ENCODE results near the gene MYD88.
"Not testable (repeated sequence)": the region's sequence is repeated elsewhere in the genome, so short reads cannot be mapped to it uniquely, and the experiment has no call there.

Gene MYD88

GRCh38 chr3:38125305-38126120, 12.9 kb upstream of the MYD88 start:
- DNase-seq (ENCODE audit: low read depth in 1 of 2, low spot score in 1 of 2): no peak

GRCh38 chr3:38126121-38126892, 12.2 kb upstream of the MYD88 start:
- no peak for DNase-seq (ENCODE audit: low read depth in 1 of 2, low spot score in 1 of 2)

- no peak for DNase-seq (ENCODE audit: low read depth in 1 of 2, low spot score in 1 of 2)
Measured at GRCh38 chr3:38127611-38128302, 10.7 kb upstream of the MYD88 start.

- DNase-seq (ENCODE audit: low read depth in 1 of 2, low spot score in 1 of 2): no peak
Measured at GRCh38 chr3:38128303-38128655, 10.2 kb upstream of the MYD88 start.

- DNase-seq (ENCODE audit: low read depth in 1 of 2, low spot score in 1 of 2): no peak
Measured at GRCh38 chr3:38129058-38129457, 9.4 kb upstream of the MYD88 start.

GRCh38 chr3:38130631-38131065, 7.8 kb upstream of the MYD88 start:
- DNase-seq (ENCODE audit: low read depth in 1 of 2, low spot score in 1 of 2): no peak

- DNase-seq (ENCODE audit: low read depth in 1 of 2, low spot score in 1 of 2): no peak
Measured at GRCh38 chr3:38131621-38132369, 6.7 kb upstream of the MYD88 start.

- DNase-seq (ENCODE audit: low read depth in 1 of 2, low spot score in 1 of 2): no peak
Measured at GRCh38 chr3:38133209-38133556, 5.3 kb upstream of the MYD88 start.

GRCh38 chr3:38133557-38134405, 4.7 kb upstream of the MYD88 start:
- no peak for DNase-seq (ENCODE audit: low read depth in 1 of 2, low spot score in 1 of 2)

GRCh38 chr3:38134517-38135143, 3.8 kb upstream of the MYD88 start:
- not testable (repeated sequence) for DNase-seq (ENCODE audit: low read depth in 1 of 2, low spot score in 1 of 2)

GRCh38 chr3:38135621-38136277, 2.7 kb upstream of the MYD88 start:
- DNase-seq (ENCODE audit: low read depth in 1 of 2, low spot score in 1 of 2): not testable (repeated sequence)

GRCh38 chr3:38136393-38136776, 2.1 kb upstream of the MYD88 start:
- DNase-seq (ENCODE audit: low read depth in 1 of 2, low spot score in 1 of 2): no peak

- peak; percentile 93 for DNase-seq (ENCODE audit: low read depth in 1 of 2, low spot score in 1 of 2)
Measured at GRCh38 chr3:38136777-38137614, 1.5 kb upstream of the MYD88 start, which contains the start of gene ACAA1. ACAA1 (minus strand) TSS chr3:38137127; CDS start chr3:38137035, 92 bp downstream.

GRCh38 chr3:38137615-38138348, 679 bp upstream of the MYD88 start:
- DNase-seq (ENCODE audit: low read depth in 1 of 2, low spot score in 1 of 2): no peak

- DNase-seq (ENCODE audit: low read depth in 1 of 2, low spot score in 1 of 2): no peak
Measured at GRCh38 chr3:38139191-38139590, 730 bp downstream of the MYD88 start.

- no peak for DNase-seq (ENCODE audit: low read depth in 1 of 2, low spot score in 1 of 2)
Measured at GRCh38 chr3:38139652-38140051, 1.2 kb downstream of the MYD88 start.

- DNase-seq (ENCODE audit: low read depth in 1 of 2, low spot score in 1 of 2): no peak
Measured at GRCh38 chr3:38140326-38141172, 2.1 kb downstream of the MYD88 start.

All from stimulated activated CD4-positive, alpha-beta T cell treated with anti-CD3 and anti-CD28 coated beads, Interleukin-15, amount 100 ng/mL, for 1 hour (primary cell).